GM18858 (cell line): Measurements from ENCODE around the gene OLFML2B.

Experiments used
- ATAC-seq: cut with Tn5 transposase; IDR thresholded peaks from one replicate; pipeline ENCODE4 v1.9.1; 2021; ENCODE audit not compliant: unreplicated experiment

Gene OLFML2B

GRCh38 chr1:161948435-161948834 lies 75.2 kb downstream of the OLFML2B start:
- no peak for ATAC-seq

GRCh38 chr1:161946071-161946987 lies 77.3 kb downstream of the OLFML2B start:
- no peak for ATAC-seq

- no peak for ATAC-seq
Measured at GRCh38 chr1:161945306-161946060, 78.2 kb downstream of the OLFML2B start.

GRCh38 chr1:161944381-161944780 lies 79.3 kb downstream of the OLFML2B start:
- ATAC-seq: no peak

- no peak for ATAC-seq
Measured at GRCh38 chr1:161943737-161944136, 79.9 kb downstream of the OLFML2B start.

- ATAC-seq: no peak
Measured at GRCh38 chr1:161941726-161942436, 81.8 kb downstream of the OLFML2B start.

- no peak for ATAC-seq
Measured at GRCh38 chr1:161940866-161941591, 82.6 kb downstream of the OLFML2B start.

- ATAC-seq: no peak
Measured at GRCh38 chr1:161936786-161937185, 86.9 kb downstream of the OLFML2B start.

- ATAC-seq: no peak
Measured at GRCh38 chr1:161935264-161935663, 88.4 kb downstream of the OLFML2B start.

- no peak for ATAC-seq
Measured at GRCh38 chr1:161933592-161934588, 89.8 kb downstream of the OLFML2B start.
